Adrenal gland (tissue), 5 donors: ENCODE results near the gene CPLX4.

ENCODE experiments used
- POLR2A ChIP-seq, 2 donors: fragments of 450-650 bp; IDR thresholded peaks; one replicate each; pipeline ENCODE4 v1.6.1; 2017; ENCODE audit warnings: antibody characterized with exemption in 2 of 2, mild to moderate bottlenecking in 2 of 2, moderate library complexity in 1 of 2
- TF ChIP-seq, protein P1 (sequence below), 6 experiments: fragments of 450-650 bp in 4 of 6; fragments of 200-600 bp in 2 of 6; sonication (generic) in 1 of 6; IDR thresholded peaks; 1 replicate in 5 of 6; 2 replicates in 1 of 6; pipeline versions ENCODE4 v1.5.1 to v1.8.0; 2016 to 2021; ENCODE audit warnings: antibody characterized with exemption in 6 of 6, mild to moderate bottlenecking in 2 of 6, moderate library complexity in 1 of 6
- donor health status: DM: no; HTN: no; CAD: no.

DNA sequence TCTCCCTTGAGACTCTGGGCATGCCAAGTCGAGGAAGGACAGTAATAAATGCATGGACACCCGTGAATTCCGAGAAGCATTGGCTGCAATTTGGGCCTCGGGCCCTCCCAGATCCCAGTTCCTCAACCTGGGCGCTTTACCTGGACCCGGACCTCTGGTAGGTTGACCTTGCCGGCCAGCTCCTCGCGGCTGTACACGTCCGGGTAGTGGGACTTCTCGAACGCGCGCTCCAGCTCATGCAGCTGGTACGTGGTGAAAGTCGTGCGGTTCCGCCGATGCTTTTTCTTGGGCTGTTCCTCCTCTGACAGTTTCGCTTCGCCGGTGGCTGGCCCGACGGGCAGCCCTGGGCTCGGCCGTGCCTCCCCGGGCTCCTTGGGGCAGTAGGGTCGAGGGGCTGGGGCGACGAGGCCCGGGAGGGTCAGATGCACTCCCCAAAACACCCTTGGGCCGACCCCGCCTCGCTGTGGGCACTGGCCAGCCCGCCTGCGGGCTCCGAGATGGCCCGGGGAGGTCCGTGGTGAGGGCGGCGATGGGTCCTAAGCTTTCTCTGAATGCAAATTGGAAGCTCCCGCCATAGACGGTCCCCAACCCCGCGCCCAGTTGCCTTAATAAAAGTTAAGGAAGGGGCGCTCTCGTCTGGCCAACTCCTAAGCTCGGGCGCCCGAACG is 46.1 kb downstream of the CPLX4 start:
- TF ChIP-seq, protein P1, sequence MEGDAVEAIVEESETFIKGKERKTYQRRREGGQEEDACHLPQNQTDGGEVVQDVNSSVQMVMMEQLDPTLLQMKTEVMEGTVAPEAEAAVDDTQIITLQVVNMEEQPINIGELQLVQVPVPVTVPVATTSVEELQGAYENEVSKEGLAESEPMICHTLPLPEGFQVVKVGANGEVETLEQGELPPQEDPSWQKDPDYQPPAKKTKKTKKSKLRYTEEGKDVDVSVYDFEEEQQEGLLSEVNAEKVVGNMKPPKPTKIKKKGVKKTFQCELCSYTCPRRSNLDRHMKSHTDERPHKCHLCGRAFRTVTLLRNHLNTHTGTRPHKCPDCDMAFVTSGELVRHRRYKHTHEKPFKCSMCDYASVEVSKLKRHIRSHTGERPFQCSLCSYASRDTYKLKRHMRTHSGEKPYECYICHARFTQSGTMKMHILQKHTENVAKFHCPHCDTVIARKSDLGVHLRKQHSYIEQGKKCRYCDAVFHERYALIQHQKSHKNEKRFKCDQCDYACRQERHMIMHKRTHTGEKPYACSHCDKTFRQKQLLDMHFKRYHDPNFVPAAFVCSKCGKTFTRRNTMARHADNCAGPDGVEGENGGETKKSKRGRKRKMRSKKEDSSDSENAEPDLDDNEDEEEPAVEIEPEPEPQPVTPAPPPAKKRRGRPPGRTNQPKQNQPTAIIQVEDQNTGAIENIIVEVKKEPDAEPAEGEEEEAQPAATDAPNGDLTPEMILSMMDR (IDR thresholded peaks at IDR 0.05): no peak
- TF ChIP-seq POLR2A (IDR thresholded peaks at IDR 0.05): no peak
